AG09319 (cell line): ENCODE results near the gene KIF12.
A peak's percentile ranks its signal among the peaks of the same experiment; 100 is the strongest.

ENCODE experiments used
- DNase-seq: peaks from one replicate; pipeline ENCODE4 v3.0.0-alpha.2; 2010; ENCODE audit warnings: low read depth; ENCODE audit errors: extremely low read depth
- TF ChIP-seq, protein P1 (sequence below): IDR thresholded peaks from 2 replicates; pipeline ENCODE4 v1.5.1; 2011; ENCODE audit warnings: low read depth, mild to moderate bottlenecking, inconsistent platforms, low read length, moderate library complexity

KIF12 gene

DNA sequence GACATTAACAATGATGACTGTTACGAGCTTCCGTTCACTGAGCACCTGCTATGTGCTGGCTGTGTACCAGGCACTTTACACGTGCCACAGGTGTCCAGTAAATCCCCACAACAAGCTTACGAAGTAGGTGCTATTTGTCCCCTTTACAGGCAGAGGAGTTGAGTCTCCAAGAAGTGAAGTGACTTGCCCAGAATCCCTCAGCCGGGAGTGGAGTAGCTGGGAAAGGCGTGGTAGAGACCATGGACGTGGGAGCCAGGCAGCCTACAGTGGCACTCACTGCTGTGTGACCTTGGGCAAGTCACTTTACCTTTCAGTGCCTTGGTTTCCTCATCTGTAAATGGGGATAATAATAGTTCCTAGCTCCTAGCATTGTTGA is 20.3 kb downstream of the KIF12 start:
- TF ChIP-seq, protein P1, sequence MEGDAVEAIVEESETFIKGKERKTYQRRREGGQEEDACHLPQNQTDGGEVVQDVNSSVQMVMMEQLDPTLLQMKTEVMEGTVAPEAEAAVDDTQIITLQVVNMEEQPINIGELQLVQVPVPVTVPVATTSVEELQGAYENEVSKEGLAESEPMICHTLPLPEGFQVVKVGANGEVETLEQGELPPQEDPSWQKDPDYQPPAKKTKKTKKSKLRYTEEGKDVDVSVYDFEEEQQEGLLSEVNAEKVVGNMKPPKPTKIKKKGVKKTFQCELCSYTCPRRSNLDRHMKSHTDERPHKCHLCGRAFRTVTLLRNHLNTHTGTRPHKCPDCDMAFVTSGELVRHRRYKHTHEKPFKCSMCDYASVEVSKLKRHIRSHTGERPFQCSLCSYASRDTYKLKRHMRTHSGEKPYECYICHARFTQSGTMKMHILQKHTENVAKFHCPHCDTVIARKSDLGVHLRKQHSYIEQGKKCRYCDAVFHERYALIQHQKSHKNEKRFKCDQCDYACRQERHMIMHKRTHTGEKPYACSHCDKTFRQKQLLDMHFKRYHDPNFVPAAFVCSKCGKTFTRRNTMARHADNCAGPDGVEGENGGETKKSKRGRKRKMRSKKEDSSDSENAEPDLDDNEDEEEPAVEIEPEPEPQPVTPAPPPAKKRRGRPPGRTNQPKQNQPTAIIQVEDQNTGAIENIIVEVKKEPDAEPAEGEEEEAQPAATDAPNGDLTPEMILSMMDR, result no peak
- DNase-seq, result no peak

DNA sequence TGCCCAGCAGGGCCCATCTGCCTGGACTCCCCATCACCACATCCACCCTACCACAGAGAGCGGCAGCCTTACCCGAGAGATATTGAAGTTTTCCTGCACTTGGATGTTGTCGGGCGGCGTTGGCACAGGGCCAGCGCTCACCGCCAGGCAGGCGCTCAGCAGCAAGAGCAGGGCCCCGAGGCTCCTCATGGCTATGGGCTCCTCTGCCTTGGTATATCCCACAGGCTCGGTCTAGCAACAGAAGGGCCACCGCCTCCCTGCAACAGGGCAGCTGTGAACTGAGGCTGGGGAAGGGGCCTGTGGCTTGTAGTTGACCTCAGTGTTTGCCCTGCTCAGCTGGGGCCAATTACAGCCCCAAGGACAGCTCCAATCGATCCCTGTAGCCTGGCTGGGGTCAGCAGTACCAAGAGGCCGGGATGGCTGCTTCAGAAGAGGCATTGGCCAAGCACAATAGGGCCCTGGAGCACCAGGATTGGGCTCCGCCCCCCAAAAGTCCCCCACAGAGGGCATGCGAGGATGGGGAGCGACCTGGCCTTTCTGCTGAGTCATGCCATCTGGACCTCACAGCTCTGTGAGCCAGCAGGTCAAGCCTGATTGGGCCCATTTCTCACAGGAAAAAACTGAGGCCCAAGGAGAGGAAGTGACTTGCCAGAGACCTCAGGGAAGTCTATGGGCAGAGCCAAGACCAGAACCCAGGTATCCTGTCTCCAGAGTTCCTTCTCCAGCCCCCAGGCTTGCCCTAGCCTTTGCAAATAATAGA is 20.9 kb downstream of the KIF12 start, which contains the start of gene AMBP:
TSS of gene AMBP (minus strand) at position 280 of the 760 bp plus-strand sequence. CDS start at position 189, 91 bp downstream.
- no peak for DNase-seq
- TF ChIP-seq, protein P1, result no peak

DNA sequence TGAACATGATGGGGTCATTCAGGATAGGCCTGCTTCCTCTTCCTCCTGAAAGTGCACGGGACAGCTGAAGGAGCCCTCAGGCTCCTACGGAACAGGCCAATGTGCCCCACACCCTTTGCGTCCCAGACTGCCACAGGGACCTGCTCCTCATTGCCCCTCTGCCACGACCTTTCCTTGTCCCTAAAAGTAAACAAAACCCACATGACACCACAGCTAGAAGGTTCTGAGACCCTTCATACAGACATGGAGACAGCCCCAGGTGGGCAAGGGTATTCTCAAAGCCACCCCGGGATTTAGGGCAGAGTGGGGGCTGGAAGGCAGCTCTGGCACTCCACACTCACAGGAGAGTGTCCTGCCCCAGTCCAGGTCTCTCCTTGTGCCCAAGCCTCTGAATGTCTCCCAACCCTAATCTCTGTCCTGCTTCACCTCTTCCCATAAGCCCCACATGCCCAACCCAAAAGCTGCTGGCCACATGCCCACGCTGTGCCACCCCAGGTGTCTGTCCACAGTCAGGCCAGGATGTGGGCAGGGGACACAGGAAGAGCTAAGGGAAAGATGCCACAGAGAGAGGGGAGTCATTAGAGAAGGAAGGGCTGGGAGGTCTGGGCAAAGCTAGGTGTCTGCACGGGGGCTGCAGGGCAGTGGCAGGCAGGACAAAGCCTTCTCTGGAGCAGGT is 21.8 kb downstream of the KIF12 start:
- no peak for DNase-seq
- TF ChIP-seq, protein P1, result no peak

DNA sequence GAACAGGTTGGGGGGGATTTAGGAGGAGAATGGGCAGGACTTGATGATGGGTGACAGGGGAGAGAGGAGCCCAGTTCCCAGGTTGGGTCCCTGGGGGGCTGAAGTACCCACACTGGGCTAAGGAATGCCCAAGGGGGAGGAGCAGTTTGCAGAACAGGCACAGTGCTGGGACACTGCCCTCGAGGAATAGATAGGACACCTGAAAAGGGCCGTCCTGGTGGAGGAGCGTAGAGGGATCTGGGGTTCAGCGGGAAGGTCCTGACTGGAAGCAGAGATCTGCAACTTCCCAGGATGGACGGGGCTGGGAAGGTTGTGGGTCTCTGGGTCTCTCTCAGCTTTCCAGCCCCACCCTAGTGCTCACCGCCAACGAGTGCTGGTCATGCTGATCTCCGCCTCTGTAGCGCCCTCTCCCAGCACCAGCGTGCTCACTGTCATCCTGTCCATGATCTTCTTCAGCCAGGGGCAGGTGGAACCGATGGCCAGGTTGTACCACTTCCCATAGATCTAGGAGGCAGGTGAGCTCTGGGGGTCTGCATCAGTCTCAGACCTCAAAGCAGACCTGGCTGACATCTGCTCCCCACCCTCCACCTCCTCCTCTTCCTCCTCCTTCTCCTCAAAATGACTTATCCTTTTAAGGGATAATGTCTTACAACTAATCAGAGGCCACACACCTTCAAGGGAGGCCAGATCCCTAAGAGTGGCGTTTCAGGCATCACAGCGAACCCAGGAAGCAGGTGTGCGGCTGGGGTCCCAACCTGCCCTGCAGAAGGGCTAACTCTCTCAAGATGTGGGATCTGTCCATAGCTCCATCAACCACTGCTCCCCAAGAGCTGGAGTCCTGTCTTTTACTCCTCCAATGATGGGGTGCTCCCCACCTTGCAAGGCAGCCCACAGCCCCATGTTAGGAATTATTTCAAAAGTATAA is 22.6 kb downstream of the KIF12 start:
- TF ChIP-seq, protein P1, result no peak
- no peak for DNase-seq

DNA sequence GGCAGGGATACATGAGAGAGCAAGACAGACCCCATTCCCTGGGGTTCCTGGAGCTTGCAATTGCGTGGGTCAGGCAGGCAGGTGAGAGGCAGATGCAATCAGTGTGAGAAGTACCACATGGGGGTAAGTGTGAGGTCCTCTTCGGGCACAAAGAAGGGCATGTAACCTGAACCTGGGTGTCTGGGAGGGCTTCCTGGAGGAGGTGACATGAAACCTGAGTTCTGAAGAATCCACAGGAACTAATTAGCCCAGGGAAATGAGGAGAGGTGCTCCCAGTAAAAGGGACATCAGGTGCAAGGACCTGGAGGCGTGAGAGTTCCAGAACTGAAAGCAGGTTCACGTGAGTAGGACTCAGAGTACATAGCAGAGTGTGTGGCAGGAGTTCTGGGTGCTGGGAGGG is 23.5 kb downstream of the KIF12 start:
- no peak for DNase-seq
- TF ChIP-seq, protein P1, result no peak

DNA sequence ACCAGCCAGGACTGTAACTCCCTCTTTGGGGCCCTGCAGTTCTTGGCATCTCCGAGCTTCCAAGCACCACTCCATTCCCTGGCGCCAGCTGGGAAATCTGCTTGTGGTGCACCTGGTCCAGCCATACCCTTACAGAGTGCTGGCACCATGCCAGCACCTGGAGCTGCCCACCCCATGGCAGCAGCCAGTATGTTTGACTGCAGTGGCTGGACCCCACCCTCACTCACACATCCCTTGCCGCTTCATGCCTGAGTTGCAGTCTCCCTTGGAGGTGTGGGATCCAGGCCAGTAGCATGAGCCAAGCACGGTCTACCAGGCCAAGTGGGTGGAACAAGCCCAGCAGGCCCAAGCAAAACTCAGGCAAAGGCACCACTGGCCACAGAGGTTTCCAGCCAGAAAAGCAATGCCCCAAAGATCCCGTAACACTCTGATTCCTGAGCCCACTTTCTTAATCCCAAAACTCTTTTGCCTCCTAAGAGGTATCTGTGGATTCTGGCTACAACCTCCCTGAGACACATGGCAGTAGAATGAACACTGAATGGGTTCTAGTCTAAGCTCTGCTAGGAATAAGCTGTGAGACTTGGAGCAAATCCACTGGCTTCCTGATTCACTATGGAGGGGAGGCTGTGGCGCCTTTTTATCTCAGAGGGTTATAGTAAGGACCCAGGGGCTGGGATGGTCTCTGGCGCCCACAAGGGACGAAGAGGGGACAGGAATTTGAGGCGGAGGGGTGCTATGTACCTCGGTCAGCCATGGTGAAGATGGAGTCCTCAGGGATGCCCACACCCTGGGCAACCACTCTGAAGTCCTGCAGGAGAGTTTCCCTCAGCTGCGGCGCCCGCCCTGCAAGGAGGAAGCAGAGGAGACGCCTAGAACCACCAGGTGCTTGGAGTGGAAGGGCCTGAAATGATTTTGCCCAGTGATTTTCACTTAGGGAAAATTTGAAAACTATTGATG is 26.6 kb downstream of the KIF12 start:
- peak; percentile 15 for DNase-seq
- TF ChIP-seq, protein P1, result no peak
